GM23248 (cell line): Measurements from ENCODE around the gene GNAI1. TPM values are rescaled to one million over a fixed set of nuclear protein-coding genes. Genes with fewer than 3 reads are reported as not detected.

Experiments
- DNase-seq: peaks from one replicate; pipeline ENCODE4 v3.0.0-alpha.2; 2015
- H2AFZ ChIP-seq: fragments of 200-600 bp; sonication (generic); 2 replicates; pipeline ENCODE4 v1.6.1; 2016; ENCODE audit warnings: antibody characterized with exemption
- H3F3A ChIP-seq: fragments of 200-600 bp; sonication (generic); 2 replicates; pipeline ENCODE4 v1.6.1; 2016; ENCODE audit warnings: mild to moderate bottlenecking, antibody characterized with exemption, mixed run types; ENCODE audit not compliant: insufficient read depth
- H3K27ac ChIP-seq: fragments of 200-600 bp; sonication (generic); 2 replicates; pipeline ENCODE4 v1.5.1; 2016; ENCODE audit warnings: mild to moderate bottlenecking
- H3K27me3 ChIP-seq: fragments of 200-600 bp; sonication (generic); replicated peaks from 2 replicates; pipeline ENCODE4 v1.6.1; 2016; ENCODE audit warnings: mild to moderate bottlenecking; ENCODE audit not compliant: insufficient read depth
- H3K36me3 ChIP-seq: fragments of 200-600 bp; sonication (generic); 2 replicates; pipeline ENCODE4 v1.6.1; 2016; ENCODE audit warnings: low read depth, mild to moderate bottlenecking
- H3K4me1 ChIP-seq: fragments of 200-600 bp; sonication (generic); 2 replicates; pipeline ENCODE4 v1.6.1; 2016; ENCODE audit warnings: mild to moderate bottlenecking; ENCODE audit not compliant: insufficient read depth
- H3K4me2 ChIP-seq: fragments of 200-600 bp; sonication (generic); one replicate; pipeline ENCODE4 v1.6.1; 2016; ENCODE audit warnings: mild to moderate bottlenecking; ENCODE audit not compliant: unreplicated experiment
- H3K4me3 ChIP-seq: fragments of 200-600 bp; sonication (generic); 2 replicates; pipeline ENCODE4 v1.5.1; 2016; ENCODE audit warnings: mild to moderate bottlenecking
- H3K79me2 ChIP-seq: fragments of 200-600 bp; sonication (generic); 2 replicates; pipeline ENCODE4 v1.6.1; 2016; ENCODE audit warnings: mild to moderate bottlenecking; ENCODE audit not compliant: insufficient read depth
- H3K9ac ChIP-seq: fragments of 200-600 bp; sonication (generic); 2 replicates; pipeline ENCODE4 v1.6.1; 2016; ENCODE audit warnings: mild to moderate bottlenecking
- H3K9me2 ChIP-seq: fragments of 200-600 bp; sonication (generic); 2 replicates; pipeline ENCODE4 v1.6.1; 2016; ENCODE audit warnings: mixed run types, mild to moderate bottlenecking, moderate library complexity; ENCODE audit not compliant: insufficient read depth
- H3K9me3 ChIP-seq: fragments of 200-600 bp; sonication (generic); one replicate; pipeline ENCODE4 v1.6.1; 2017; ENCODE audit warnings: low read depth
- H4K20me1 ChIP-seq: fragments of 200-600 bp; sonication (generic); 2 replicates; pipeline ENCODE4 v1.6.0; 2016; ENCODE audit not compliant: insufficient read depth
- EZH2 ChIP-seq: fragments of 200-600 bp; sonication (generic); IDR thresholded peaks from 2 replicates; pipeline ENCODE4 v1.6.1; 2018; ENCODE audit warnings: antibody characterized with exemption, mild to moderate bottlenecking; ENCODE audit not compliant: insufficient read depth, poor library complexity, severe bottlenecking
- EZH2phosphoT487 ChIP-seq: fragments of 200-600 bp; sonication (generic); IDR thresholded peaks from 2 replicates; pipeline ENCODE4 v1.6.1; 2018; ENCODE audit warnings: antibody characterized with exemption, moderate library complexity, mild to moderate bottlenecking, low read depth; ENCODE audit not compliant: insufficient read depth
- WGBS, 2 experiments: methylation state at CpG; one replicate each; pipeline ENCODE4 v1.1.6; 2015 to 2017; ENCODE audit warnings: low lambda C conversion rate in 2 of 2, low coverage in 1 of 2; ENCODE audit errors: missing lambda C conversion rate in 2 of 2; 5-methylcytosine and 5-hydroxymethylcytosine counted together
- in situ Hi-C: fragments of 300-500 bp; cut with MboI; formaldehyde crosslinking; loops from 2 replicates; pipeline ENCODE4 v1.15.0; 2020
- polyA plus RNA-seq: library from polyadenylated mRNA; unstranded; fragments of >200 nt; fragmentation: Nextera tagmentation; extraction: Ambion mirVana; gene quantifications from 2 replicates; pipeline ENCODE4 v1.2.1, GENCODE V29; 2016
- total RNA-seq: library from RNA; depleted of rRNA; stranded (reverse); fragments of >200 nt; shearing (Covaris generic); gene quantifications from 2 replicates; pipeline ENCODE4 v1.2.3, GENCODE V29; 2014

GNAI1 gene
- total and polyA plus RNA-seq, 2 experiments from 2014 or later: 35.3 to 47.0 TPM

- TF ChIP-seq EZH2phosphoT487: no peak
- no peak for TF ChIP-seq EZH2
- peaks cover 20% of the 10 kb centered on the region for H3F3A ChIP-seq
- no peaks in the 10 kb centered on the region for H3K36me3 ChIP-seq
- WGBS, 2 experiments: 75 to 87% methylated on average over 3 of the region's 3 CpGs
- H3K27ac ChIP-seq: no peak overlapping the region
- H2AFZ ChIP-seq: no peak overlapping the region
- no peak overlapping the region for H3K4me3 ChIP-seq
- peaks cover 8% of the 10 kb centered on the region; the same call in 1 of the 2 replicates for H3K4me1 ChIP-seq
- H3K79me2 ChIP-seq: no peaks in the 10 kb centered on the region
- no peak overlapping the region for H3K9ac ChIP-seq
- H4K20me1 ChIP-seq: no peaks in the 10 kb centered on the region
- in situ Hi-C loops: no loop called here
- no peaks in the 10 kb centered on the region; the same call in 1 of the 2 replicates for H3K27me3 ChIP-seq
- no peak overlapping the region for H3K4me2 ChIP-seq
- DNase-seq: no peak
- H3K9me2 ChIP-seq: no peaks in the 10 kb centered on the region
- no peaks in the 10 kb centered on the region for H3K9me3 ChIP-seq
Measured at GRCh38 chr7:80128918-80129317, 5.7 kb upstream of the GNAI1 start.

GRCh38 chr7:80129785-80130184 lies 4.8 kb upstream of the GNAI1 start:
- Histone ChIP-seq H3F3A (peaks cover 23% of the 10 kb centered on the region), H3K27me3 (no peaks in the 10 kb centered on the region; the same call in 1 of the 2 replicates), H3K79me2 (no peaks in the 10 kb centered on the region), H3K9me2 (no peaks in the 10 kb centered on the region), H3K4me1 (peaks cover 8% of the 10 kb centered on the region; the same call in 1 of the 2 replicates), H3K36me3 (no peaks in the 10 kb centered on the region), H3K4me2 (no peak overlapping the region), H3K4me3 (no peak overlapping the region), H3K9me3 (no peaks in the 10 kb centered on the region), H3K27ac (no peak overlapping the region), H4K20me1 (no peaks in the 10 kb centered on the region), H2AFZ (no peak overlapping the region), H3K9ac (no peak overlapping the region)
- TF ChIP-seq EZH2 (no peak), EZH2phosphoT487 (no peak)
- in situ Hi-C loops: no loop called here
- no peak for DNase-seq

GRCh38 chr7:80131675-80132435 lies 2.8 kb upstream of the GNAI1 start:
- peaks cover 13% of the 10 kb centered on the region for H3K79me2 ChIP-seq
- peaks cover 28% of the 10 kb centered on the region for H3F3A ChIP-seq
- 56 to 69% methylated on average over 2 of the region's 2 CpGs for WGBS, 2 experiments
- no peak overlapping the region for H2AFZ ChIP-seq
- H3K4me2 ChIP-seq: peak overlapping the region; percentile 18
- in situ Hi-C loops: no loop called here
- no peaks in the 10 kb centered on the region for H4K20me1 ChIP-seq
- no peak overlapping the region for H3K4me3 ChIP-seq
- no peaks in the 10 kb centered on the region for H3K9me3 ChIP-seq
- DNase-seq: peak; percentile 27
- no peaks in the 10 kb centered on the region for H3K9me2 ChIP-seq
- no peak overlapping the region for H3K9ac ChIP-seq
- no peaks in the 10 kb centered on the region for H3K36me3 ChIP-seq
- TF ChIP-seq EZH2 (no peak), EZH2phosphoT487 (no peak)
- no peaks in the 10 kb centered on the region for H3K27me3 ChIP-seq
- H3K4me1 ChIP-seq: peaks cover 14% of the 10 kb centered on the region
- H3K27ac ChIP-seq: no peak overlapping the region

GRCh38 chr7:80132594-80132993 lies 2.0 kb upstream of the GNAI1 start:
- 71 to 77% methylated on average over 3 of the region's 3 CpGs for WGBS, 2 experiments
- H3K4me3 ChIP-seq: no peak overlapping the region
- H3K9me3 ChIP-seq: no peaks in the 10 kb centered on the region
- H3K4me2 ChIP-seq: no peak overlapping the region
- no peaks in the 10 kb centered on the region for H3K36me3 ChIP-seq
- peaks cover 20% of the 10 kb centered on the region for H3K79me2 ChIP-seq
- no peaks in the 10 kb centered on the region for H3K27me3 ChIP-seq
- H4K20me1 ChIP-seq: no peaks in the 10 kb centered on the region
- no peak overlapping the region for H3K27ac ChIP-seq
- no peaks in the 10 kb centered on the region for H3K9me2 ChIP-seq
- H2AFZ ChIP-seq: no peak overlapping the region
- DNase-seq: no peak
- peaks cover 30% of the 10 kb centered on the region for H3F3A ChIP-seq
- in situ Hi-C loops: no loop called here
- no peak for TF ChIP-seq EZH2
- no peak for TF ChIP-seq EZH2phosphoT487
- H3K9ac ChIP-seq: no peak overlapping the region
- peaks cover 16% of the 10 kb centered on the region for H3K4me1 ChIP-seq
